OCI-LY3 (cell line): Measurements from ENCODE around the gene ABLIM2.

Experiments
- CTCF ChIP-seq: fragments of 200-600, 300-600 bp; sonication (generic); IDR thresholded peaks from 2 replicates; pipeline ENCODE4 v1.5.1; 2014; ENCODE audit warnings: antibody characterized with exemption, low read length, low read depth
- EZH2phosphoT487 ChIP-seq: fragments of 200-600 bp; shearing (Covaris generic); IDR thresholded peaks from 2 replicates; pipeline ENCODE4 v1.6.1; 2018; ENCODE audit warnings: antibody characterized with exemption, mixed run types, low read depth

DNA sequence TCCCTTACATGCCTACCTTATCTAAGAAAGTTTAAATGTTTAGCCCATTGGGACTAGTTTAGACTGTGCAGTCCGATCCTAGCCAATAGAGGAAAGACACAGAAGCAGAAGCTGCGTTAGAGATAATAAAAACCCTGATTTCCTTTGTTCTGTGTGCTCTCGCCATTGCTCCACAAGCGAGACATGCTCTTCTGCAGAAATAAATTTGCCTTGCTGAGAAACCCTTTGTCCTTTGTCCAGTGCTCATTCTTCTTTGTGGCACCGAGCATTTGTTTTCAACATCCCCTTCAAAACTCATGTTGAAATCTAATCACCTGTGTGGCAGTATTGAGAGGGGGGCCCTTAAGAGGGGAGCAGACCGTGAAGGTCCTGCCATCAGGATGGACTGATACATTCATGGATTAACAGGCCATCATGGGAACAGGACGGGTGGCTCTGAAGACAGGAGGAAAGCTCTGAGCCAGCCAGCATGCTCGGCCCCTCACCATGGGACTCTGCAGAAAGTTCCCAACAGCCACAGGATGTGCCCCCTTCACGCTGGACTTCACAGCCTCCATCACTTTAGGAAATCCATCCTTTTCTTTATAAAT, 94.5 kb downstream of the ABLIM2 start:
- no peak for TF ChIP-seq CTCF
- TF ChIP-seq EZH2phosphoT487, result no peak
